WTC11 (cell line): ENCODE measurements around the gene DDX39A. TPM values are rescaled to one million over a fixed set of nuclear protein-coding genes. Genes with fewer than 3 reads are reported as not detected.

Experiments
- ATAC-seq: fragments of 200-7000 bp; cut with Tn5 transposase; 2 replicates; pipeline ENCODE4 v1.10.0; 2021; ENCODE audit warnings: mild to moderate bottlenecking, moderate library complexity
- CTCF ChIA-PET: fragments of 300-600 bp; sonication (Branson Sonifier 250); formaldehyde crosslinking; loops from one replicate; lab custom pipeline; 2021; ENCODE audit warnings: antibody characterized with exemption; lab: Charles Lee
- POLR2A ChIA-PET: fragments of 350-600 bp; sonication (Branson Sonifier 250); formaldehyde crosslinking; loops from one replicate; lab custom pipeline; 2021; ENCODE audit warnings: antibody characterized with exemption; lab: Charles Lee
- DNase-seq: peaks from one replicate; pipeline ENCODE4 v3.0.0; 2021; ENCODE audit warnings: low spot score
- H3K27ac Mint-ChIP-seq: 2 replicates; pipeline ENCODE4 v1.8.0; 2021; ENCODE audit warnings: mixed read lengths
- H3K27me3 Mint-ChIP-seq: 2 replicates; pipeline ENCODE4 v1.8.0; 2021; ENCODE audit warnings: low read depth, mild to moderate bottlenecking, moderate library complexity, mixed read lengths
- H3K36me3 Mint-ChIP-seq: 2 replicates; pipeline ENCODE4 v1.8.0; 2021; ENCODE audit warnings: mixed read lengths
- H3K4me1 Mint-ChIP-seq: 2 replicates; pipeline ENCODE4 v1.8.0; 2022; ENCODE audit warnings: mixed read lengths
- H3K4me3 Mint-ChIP-seq: 2 replicates; pipeline ENCODE4 v1.8.0; 2021; ENCODE audit warnings: mild to moderate bottlenecking, moderate library complexity, mixed read lengths
- H3K9me3 Mint-ChIP-seq: 2 replicates; pipeline ENCODE4 v1.8.0; 2021; ENCODE audit warnings: mixed read lengths
- CREB1 ChIP-seq: sonication (generic); formaldehyde crosslinking; IDR thresholded peaks from 2 replicates; pipeline ENCODE4 v1.8.0; 2023; ENCODE audit warnings: mild to moderate bottlenecking, missing genetic modification reagents
- EMX1 ChIP-seq: fragments of 250-450 bp; sonication (Bioruptor Pico); IDR thresholded peaks from 2 replicates; pipeline ENCODE4 v1.8.0; 2021; ENCODE audit warnings: mild to moderate bottlenecking
- ESRRA ChIP-seq: sonication (generic); formaldehyde crosslinking; IDR thresholded peaks from 2 replicates; pipeline ENCODE4 v1.8.1; 2022; ENCODE audit warnings: mild to moderate bottlenecking, missing genetic modification reagents, borderline replicate concordance
- HMGA2 ChIP-seq: fragments of 250-450 bp; sonication (Bioruptor Pico); IDR thresholded peaks from 2 replicates; pipeline ENCODE4 v1.4.0; 2021; ENCODE audit warnings: mild to moderate bottlenecking, moderate library complexity
- NFATC4 ChIP-seq: fragments of 250-450 bp; sonication (Bioruptor Pico); IDR thresholded peaks from 2 replicates; pipeline ENCODE4 v1.9.0; 2021; ENCODE audit warnings: mild to moderate bottlenecking
- RORB ChIP-seq: fragments of 250-450 bp; sonication (Bioruptor Pico); IDR thresholded peaks from 2 replicates; pipeline ENCODE4 v1.9.0; 2021; ENCODE audit warnings: mild to moderate bottlenecking
- TEAD1 ChIP-seq: sonication (generic); formaldehyde crosslinking; IDR thresholded peaks from 2 replicates; pipeline ENCODE4 v1.8.0; 2022; ENCODE audit warnings: mild to moderate bottlenecking, missing genetic modification reagents
- ZBTB21 ChIP-seq: sonication (generic); formaldehyde crosslinking; IDR thresholded peaks from 2 replicates; pipeline ENCODE4 v1.8.1; 2023; ENCODE audit warnings: mild to moderate bottlenecking, missing genetic modification reagents, borderline replicate concordance
- total RNA-seq: library from RNA; stranded (reverse); gene quantifications from 3 replicates; pipeline ENCODE4 v1.2.3, GENCODE V29; 2021
- TF ChIP-seq, protein P1 (sequence below): fragments of 250-450 bp; sonication (Bioruptor Pico); IDR thresholded peaks from 2 replicates; pipeline ENCODE4 v1.8.0; 2021; ENCODE audit warnings: mild to moderate bottlenecking
- TF ChIP-seq, protein P2 (sequence below): fragments of 250-450 bp; sonication (Bioruptor Pico); conservative IDR thresholded peaks from 2 replicates; pipeline ENCODE4 v1.9.0; 2021; ENCODE audit warnings: mild to moderate bottlenecking
- TF ChIP-seq, protein P3 (sequence below): sonication (generic); formaldehyde crosslinking; conservative IDR thresholded peaks from 2 replicates; pipeline ENCODE4 v1.8.1; 2023; ENCODE audit warnings: mild to moderate bottlenecking, low read depth, missing genetic modification reagents, moderate library complexity
- TF ChIP-seq, protein P4 (sequence below): sonication (generic); formaldehyde crosslinking; IDR thresholded peaks from 2 replicates; pipeline ENCODE4 v1.8.1; 2023; ENCODE audit warnings: mild to moderate bottlenecking, missing genetic modification reagents, moderate library complexity
- TF ChIP-seq, protein P5 (sequence below): fragments of 250-450 bp; sonication (Bioruptor Pico); IDR thresholded peaks from 2 replicates; pipeline ENCODE4 v1.9.0; 2021; ENCODE audit warnings: mild to moderate bottlenecking, borderline replicate concordance

DDX39A gene
- total RNA-seq, 1 experiment from 2014 or later: 136 TPM

DNA sequence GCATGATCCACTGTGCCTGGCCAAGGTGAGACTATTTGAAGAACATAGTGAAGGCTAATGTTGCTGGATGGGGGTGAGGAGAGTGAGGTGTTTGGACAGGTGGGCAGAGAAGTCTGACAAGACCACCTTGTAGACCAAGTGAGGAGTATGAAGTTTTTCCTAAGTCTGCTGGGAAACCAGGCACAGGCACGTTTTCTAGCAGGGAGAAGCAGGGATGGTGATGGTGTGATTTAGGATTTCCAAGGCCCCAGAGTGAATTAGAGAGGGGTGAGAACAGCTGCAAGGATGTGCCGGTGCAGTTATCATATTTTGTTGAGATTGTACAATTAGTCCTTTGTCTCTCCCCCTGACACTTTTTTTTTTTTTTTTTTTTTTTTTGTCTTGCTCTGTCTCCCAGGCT, 8.3 kb upstream of the DDX39A start:
- ChIA-PET CTCF (interaction anchor here (0.7 to 1.9 kb wide), 4 partner anchors 21 to 291 kb away, joined by 3 to 7 read pairs (median 3); partner anchors contain the start of gene ASF1B), POLR2A (no interaction called here)
- ATAC-seq (no peak), DNase-seq (no peak)
- H3K36me3 Mint-ChIP-seq: no peaks in the 10 kb centered on the region
- H3K4me1 Mint-ChIP-seq: peaks cover 11% of the 10 kb centered on the region
- no peaks in the 10 kb centered on the region for H3K9me3 Mint-ChIP-seq
- H3K4me3 Mint-ChIP-seq: no peak overlapping the region
- H3K27me3 Mint-ChIP-seq: peaks cover 30% of the 10 kb centered on the region
- TF ChIP-seq, protein P1, sequence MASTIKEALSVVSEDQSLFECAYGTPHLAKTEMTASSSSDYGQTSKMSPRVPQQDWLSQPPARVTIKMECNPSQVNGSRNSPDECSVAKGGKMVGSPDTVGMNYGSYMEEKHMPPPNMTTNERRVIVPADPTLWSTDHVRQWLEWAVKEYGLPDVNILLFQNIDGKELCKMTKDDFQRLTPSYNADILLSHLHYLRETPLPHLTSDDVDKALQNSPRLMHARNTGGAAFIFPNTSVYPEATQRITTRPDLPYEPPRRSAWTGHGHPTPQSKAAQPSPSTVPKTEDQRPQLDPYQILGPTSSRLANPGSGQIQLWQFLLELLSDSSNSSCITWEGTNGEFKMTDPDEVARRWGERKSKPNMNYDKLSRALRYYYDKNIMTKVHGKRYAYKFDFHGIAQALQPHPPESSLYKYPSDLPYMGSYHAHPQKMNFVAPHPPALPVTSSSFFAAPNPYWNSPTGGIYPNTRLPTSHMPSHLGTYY: no peak
- no peak for TF ChIP-seq CREB1 (CRISPR knock-in tag)
- no peak for TF ChIP-seq TEAD1 (CRISPR knock-in tag)
- no peak for TF ChIP-seq HMGA2
- TF ChIP-seq RORB: no peak
- TF ChIP-seq, protein P2, sequence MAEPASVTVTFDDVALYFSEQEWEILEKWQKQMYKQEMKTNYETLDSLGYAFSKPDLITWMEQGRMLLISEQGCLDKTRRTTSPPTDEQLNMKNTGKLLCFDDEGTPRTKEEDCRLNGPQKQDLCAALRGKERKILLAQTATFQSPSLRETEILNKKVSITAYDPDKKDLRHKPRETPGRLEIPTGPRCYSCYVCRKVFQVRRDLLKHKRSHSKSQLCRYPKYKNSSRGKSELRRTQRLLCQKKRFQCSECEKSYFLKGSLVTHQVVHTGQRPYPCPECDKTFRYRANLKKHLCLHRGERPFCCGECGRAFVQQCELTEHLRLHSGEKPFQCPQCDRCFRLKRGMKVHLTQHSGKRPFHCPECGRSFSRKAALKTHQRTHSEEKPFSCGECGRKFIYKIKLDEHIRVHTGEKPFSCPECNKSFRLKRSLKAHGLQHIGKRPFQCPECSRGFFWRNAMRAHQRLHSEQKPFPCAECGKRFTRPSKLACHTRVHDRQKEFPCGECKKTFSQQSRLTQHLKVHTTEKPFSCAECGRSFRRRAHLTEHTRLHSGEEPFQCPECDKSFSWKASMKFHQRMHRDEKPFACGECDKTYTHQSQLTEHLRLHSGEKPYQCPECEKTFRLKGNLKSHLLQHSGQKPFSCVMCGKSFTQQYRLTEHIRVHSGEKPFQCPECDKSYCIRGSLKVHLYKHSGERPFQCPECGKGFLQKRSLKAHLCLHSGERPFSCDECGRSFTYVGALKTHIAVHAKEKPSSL (CRISPR knock-in tag): no peak
- TF ChIP-seq EMX1 (CRISPR knock-in tag): no peak
- TF ChIP-seq NFATC4 (CRISPR knock-in tag): no peak
- TF ChIP-seq ESRRA (CRISPR knock-in tag): no peak
- TF ChIP-seq, protein P3, sequence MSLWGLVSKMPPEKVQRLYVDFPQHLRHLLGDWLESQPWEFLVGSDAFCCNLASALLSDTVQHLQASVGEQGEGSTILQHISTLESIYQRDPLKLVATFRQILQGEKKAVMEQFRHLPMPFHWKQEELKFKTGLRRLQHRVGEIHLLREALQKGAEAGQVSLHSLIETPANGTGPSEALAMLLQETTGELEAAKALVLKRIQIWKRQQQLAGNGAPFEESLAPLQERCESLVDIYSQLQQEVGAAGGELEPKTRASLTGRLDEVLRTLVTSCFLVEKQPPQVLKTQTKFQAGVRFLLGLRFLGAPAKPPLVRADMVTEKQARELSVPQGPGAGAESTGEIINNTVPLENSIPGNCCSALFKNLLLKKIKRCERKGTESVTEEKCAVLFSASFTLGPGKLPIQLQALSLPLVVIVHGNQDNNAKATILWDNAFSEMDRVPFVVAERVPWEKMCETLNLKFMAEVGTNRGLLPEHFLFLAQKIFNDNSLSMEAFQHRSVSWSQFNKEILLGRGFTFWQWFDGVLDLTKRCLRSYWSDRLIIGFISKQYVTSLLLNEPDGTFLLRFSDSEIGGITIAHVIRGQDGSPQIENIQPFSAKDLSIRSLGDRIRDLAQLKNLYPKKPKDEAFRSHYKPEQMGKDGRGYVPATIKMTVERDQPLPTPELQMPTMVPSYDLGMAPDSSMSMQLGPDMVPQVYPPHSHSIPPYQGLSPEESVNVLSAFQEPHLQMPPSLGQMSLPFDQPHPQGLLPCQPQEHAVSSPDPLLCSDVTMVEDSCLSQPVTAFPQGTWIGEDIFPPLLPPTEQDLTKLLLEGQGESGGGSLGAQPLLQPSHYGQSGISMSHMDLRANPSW (CRISPR knock-in tag): no peak
- no peak overlapping the region for H3K27ac Mint-ChIP-seq

DNA sequence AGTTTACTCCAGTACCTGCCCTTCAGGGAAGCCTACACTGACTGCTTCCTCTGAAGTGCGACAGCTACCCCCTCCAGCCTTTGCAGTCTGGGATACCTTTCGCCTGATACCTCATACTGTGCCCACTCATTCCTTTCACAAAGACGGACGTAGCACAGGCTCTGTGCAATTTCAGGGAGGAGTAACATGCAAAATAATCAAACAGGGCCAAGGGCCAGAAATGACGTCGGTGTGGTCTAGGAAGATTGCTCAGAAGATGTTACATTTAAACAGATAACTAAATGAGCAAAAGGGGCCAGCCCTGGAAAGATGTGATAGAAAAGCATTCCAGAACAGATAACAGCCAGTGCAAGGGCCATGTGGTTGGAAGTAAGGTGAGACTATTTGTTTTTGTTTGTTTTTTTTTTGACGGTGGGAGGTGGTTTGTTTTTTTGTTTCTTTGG, 6.6 kb upstream of the DDX39A start:
- Mint-ChIP-seq H3K4me1 (peaks cover 10% of the 10 kb centered on the region), H3K36me3 (no peaks in the 10 kb centered on the region), H3K27me3 (peaks cover 15% of the 10 kb centered on the region), H3K4me3 (no peak overlapping the region), H3K9me3 (no peaks in the 10 kb centered on the region), H3K27ac (peak overlapping the region; percentile 7; the same call in 1 of the 2 replicates)
- peak; percentile 50 for ATAC-seq
- TF ChIP-seq, protein P3 (CRISPR knock-in tag): no peak
- no peak for TF ChIP-seq ZBTB21 (CRISPR knock-in tag)
- TF ChIP-seq, protein P4, sequence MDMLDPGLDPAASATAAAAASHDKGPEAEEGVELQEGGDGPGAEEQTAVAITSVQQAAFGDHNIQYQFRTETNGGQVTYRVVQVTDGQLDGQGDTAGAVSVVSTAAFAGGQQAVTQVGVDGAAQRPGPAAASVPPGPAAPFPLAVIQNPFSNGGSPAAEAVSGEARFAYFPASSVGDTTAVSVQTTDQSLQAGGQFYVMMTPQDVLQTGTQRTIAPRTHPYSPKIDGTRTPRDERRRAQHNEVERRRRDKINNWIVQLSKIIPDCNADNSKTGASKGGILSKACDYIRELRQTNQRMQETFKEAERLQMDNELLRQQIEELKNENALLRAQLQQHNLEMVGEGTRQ: no peak
- TF ChIP-seq, protein P5, sequence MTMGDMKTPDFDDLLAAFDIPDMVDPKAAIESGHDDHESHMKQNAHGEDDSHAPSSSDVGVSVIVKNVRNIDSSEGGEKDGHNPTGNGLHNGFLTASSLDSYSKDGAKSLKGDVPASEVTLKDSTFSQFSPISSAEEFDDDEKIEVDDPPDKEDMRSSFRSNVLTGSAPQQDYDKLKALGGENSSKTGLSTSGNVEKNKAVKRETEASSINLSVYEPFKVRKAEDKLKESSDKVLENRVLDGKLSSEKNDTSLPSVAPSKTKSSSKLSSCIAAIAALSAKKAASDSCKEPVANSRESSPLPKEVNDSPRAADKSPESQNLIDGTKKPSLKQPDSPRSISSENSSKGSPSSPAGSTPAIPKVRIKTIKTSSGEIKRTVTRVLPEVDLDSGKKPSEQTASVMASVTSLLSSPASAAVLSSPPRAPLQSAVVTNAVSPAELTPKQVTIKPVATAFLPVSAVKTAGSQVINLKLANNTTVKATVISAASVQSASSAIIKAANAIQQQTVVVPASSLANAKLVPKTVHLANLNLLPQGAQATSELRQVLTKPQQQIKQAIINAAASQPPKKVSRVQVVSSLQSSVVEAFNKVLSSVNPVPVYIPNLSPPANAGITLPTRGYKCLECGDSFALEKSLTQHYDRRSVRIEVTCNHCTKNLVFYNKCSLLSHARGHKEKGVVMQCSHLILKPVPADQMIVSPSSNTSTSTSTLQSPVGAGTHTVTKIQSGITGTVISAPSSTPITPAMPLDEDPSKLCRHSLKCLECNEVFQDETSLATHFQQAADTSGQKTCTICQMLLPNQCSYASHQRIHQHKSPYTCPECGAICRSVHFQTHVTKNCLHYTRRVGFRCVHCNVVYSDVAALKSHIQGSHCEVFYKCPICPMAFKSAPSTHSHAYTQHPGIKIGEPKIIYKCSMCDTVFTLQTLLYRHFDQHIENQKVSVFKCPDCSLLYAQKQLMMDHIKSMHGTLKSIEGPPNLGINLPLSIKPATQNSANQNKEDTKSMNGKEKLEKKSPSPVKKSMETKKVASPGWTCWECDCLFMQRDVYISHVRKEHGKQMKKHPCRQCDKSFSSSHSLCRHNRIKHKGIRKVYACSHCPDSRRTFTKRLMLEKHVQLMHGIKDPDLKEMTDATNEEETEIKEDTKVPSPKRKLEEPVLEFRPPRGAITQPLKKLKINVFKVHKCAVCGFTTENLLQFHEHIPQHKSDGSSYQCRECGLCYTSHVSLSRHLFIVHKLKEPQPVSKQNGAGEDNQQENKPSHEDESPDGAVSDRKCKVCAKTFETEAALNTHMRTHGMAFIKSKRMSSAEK (CRISPR knock-in tag): no peak
- no peak for DNase-seq
- CTCF ChIA-PET: interaction anchor here (0.7 to 2.9 kb wide), 7 partner anchors 12 to 289 kb away, joined by 3 to 14 read pairs (median 5); partner anchors contain the start of genes ASF1B and PTGER1
- POLR2A ChIA-PET: no interaction called here
